H1 (cell line): ENCODE data around the gene ZBTB46. TPM values are rescaled to one million over a fixed set of nuclear protein-coding genes. Genes with fewer than 3 reads are reported as not detected.

Source experiments
- CTCF ChIA-PET: fragments of 300-600 bp; sonication (Branson Sonifier 250); formaldehyde crosslinking; loops from one replicate; lab custom pipeline; 2021; ENCODE audit not compliant: partially characterized antibody; lab: Charles Lee
- POLR2A ChIA-PET: fragments of 300-600 bp; sonication (Branson Sonifier 250); formaldehyde crosslinking; loops from one replicate; lab custom pipeline; 2021; ENCODE audit warnings: inconsistent platforms; ENCODE audit not compliant: partially characterized antibody; lab: Charles Lee
- DNase-seq, 2 experiments: peaks; one replicate each; pipeline versions ENCODE4 v3.0.0 to v3.0.0-alpha.2; 2010 to 2022; ENCODE audit warnings: low spot score in 2 of 2, low read depth in 1 of 2, mixed read lengths in 1 of 2
- FAIRE-seq: peaks from 2 replicates; lab custom pipeline; 2011; peaks lifted over from hg19 to GRCh38; lab: Jason Lieb, UNC
- H2AFZ ChIP-seq: 2 replicates; pipeline ENCODE4 v1.8.1; 2012; ENCODE audit warnings: low read length, inconsistent platforms
- H2AK5ac ChIP-seq: 2 replicates; pipeline ENCODE4 v1.6.1; 2013; ENCODE audit warnings: low read depth, low read length
- H2BK120ac ChIP-seq: replicated peaks from 2 replicates; pipeline ENCODE3; 2013; ENCODE audit warnings: low read depth, low read length, inconsistent platforms
- H2BK12ac ChIP-seq: 2 replicates; pipeline ENCODE4 v1.6.1; 2013; ENCODE audit warnings: low read depth, low read length
- H2BK15ac ChIP-seq: 2 replicates; pipeline ENCODE4 v1.6.1; 2013; ENCODE audit warnings: low read length
- H2BK20ac ChIP-seq: 2 replicates; pipeline ENCODE4 v1.6.1; 2013; ENCODE audit warnings: low read length
- H2BK5ac ChIP-seq: 2 replicates; pipeline ENCODE4 v1.6.1; 2013; ENCODE audit warnings: low read depth, low read length
- H3K14ac ChIP-seq: 2 replicates; pipeline ENCODE4 v1.6.1; 2013; ENCODE audit warnings: inconsistent platforms; ENCODE audit not compliant: insufficient read length
- H3K18ac ChIP-seq: 2 replicates; pipeline ENCODE4 v1.6.1; 2013; ENCODE audit warnings: low read length; ENCODE audit errors: extremely low read depth
- H3K23ac ChIP-seq: 2 replicates; pipeline ENCODE4 v1.6.1; 2013; ENCODE audit warnings: inconsistent platforms; ENCODE audit not compliant: insufficient read length
- H3K23me2 ChIP-seq: 2 replicates; pipeline ENCODE4 v1.6.1; 2013; ENCODE audit warnings: low read depth, low read length
- H3K27ac ChIP-seq: 2 replicates; pipeline ENCODE4 v1.6.1; 2011; ENCODE audit warnings: low read depth, low read length, inconsistent platforms
- H3K27me3 ChIP-seq, 4 experiments: replicated peaks in 1 of 4; 1 replicate in 1 of 4; 2 replicates in 3 of 4; pipeline versions ENCODE4 v1.6.1 to v1.8.1; 2011 to 2013; ENCODE audit warnings: low read length in 3 of 4, mild to moderate bottlenecking in 3 of 4, inconsistent platforms in 2 of 4, mixed read lengths in 2 of 4, moderate library complexity in 1 of 4; ENCODE audit not compliant: control insufficient read depth in 3 of 4, insufficient read depth in 3 of 4; ENCODE audit errors: extremely low read depth in 1 of 4
- H3K36me3 ChIP-seq, 4 experiments: 2 replicates each; pipeline versions ENCODE4 v1.6.1 to v1.8.1; 2011 to 2013; ENCODE audit warnings: mild to moderate bottlenecking in 4 of 4, low read length in 3 of 4, moderate library complexity in 2 of 4, control low read depth in 1 of 4, inconsistent platforms in 1 of 4; ENCODE audit not compliant: insufficient read depth in 4 of 4, control insufficient read depth in 2 of 4
- H3K4ac ChIP-seq: replicated peaks from 2 replicates; pipeline ENCODE3; 2013; ENCODE audit warnings: low read length, low read depth, mixed read lengths, inconsistent platforms; ENCODE audit not compliant: insufficient read length
- H3K4me1 ChIP-seq, 4 experiments: replicated peaks in 1 of 4; 1 replicate in 1 of 4; 2 replicates in 3 of 4; pipeline versions ENCODE4 v1.6.1 to v1.8.1; 2011 to 2013; ENCODE audit warnings: low read length in 3 of 4, inconsistent platforms in 2 of 4, mixed read lengths in 1 of 4; ENCODE audit not compliant: insufficient read depth in 4 of 4, control insufficient read depth in 3 of 4
- H3K4me2 ChIP-seq, 2 experiments: 2 replicates each; pipeline versions ENCODE4 v1.6.1 to v1.8.1; 2011 to 2013; ENCODE audit warnings: low read depth in 2 of 2, low read length in 2 of 2, control low read depth in 1 of 2, inconsistent platforms in 1 of 2, mild to moderate bottlenecking in 1 of 2; ENCODE audit not compliant: insufficient read depth in 1 of 2
- H3K4me3 ChIP-seq, 4 experiments: fragments of 200-600, 300-600 bp in 1 of 4; sonication (generic), shearing (Covaris generic), sonication (Bioruptor Twin) in 1 of 4; 2 replicates each; pipeline versions ENCODE4 v1.5.1 to v1.8.1; 2011 to 2016; ENCODE audit warnings: low read length in 4 of 4, low read depth in 3 of 4, control low read depth in 2 of 4, inconsistent platforms in 2 of 4, mild to moderate bottlenecking in 2 of 4, mixed read lengths in 1 of 4, moderate library complexity in 1 of 4; ENCODE audit not compliant: insufficient read depth in 2 of 4; ENCODE audit errors: extremely low read depth in 1 of 4
- H3K56ac ChIP-seq: replicated peaks from 2 replicates; pipeline ENCODE3; 2013; ENCODE audit warnings: low read depth, mild to moderate bottlenecking, mixed read lengths, low read length, inconsistent platforms; ENCODE audit not compliant: insufficient read length
- H3K79me1 ChIP-seq: 2 replicates; pipeline ENCODE4 v1.6.1; 2013; ENCODE audit warnings: low read depth, low read length, control low read depth
- H3K79me2 ChIP-seq, 2 experiments: 2 replicates each; pipeline versions ENCODE4 v1.6.1 to v1.8.1; 2012 to 2013; ENCODE audit warnings: low read length in 2 of 2, mild to moderate bottlenecking in 2 of 2, inconsistent platforms in 1 of 2; ENCODE audit not compliant: insufficient read depth in 2 of 2, control insufficient read depth in 1 of 2
- H3K9ac ChIP-seq, 4 experiments: replicated peaks in 1 of 4; 1 replicate in 1 of 4; 2 replicates in 3 of 4; pipeline versions ENCODE4 v1.6.1 to v1.8.1; 2011 to 2013; ENCODE audit warnings: low read depth in 3 of 4, low read length in 3 of 4, control low read depth in 2 of 4, mild to moderate bottlenecking in 2 of 4, moderate library complexity in 2 of 4, inconsistent platforms in 1 of 4; ENCODE audit errors: extremely low read depth in 1 of 4
- H3K9me3 ChIP-seq, 2 experiments: 2 replicates each; pipeline versions ENCODE4 v1.6.1 to v1.8.1; 2012 to 2013; ENCODE audit warnings: mild to moderate bottlenecking in 2 of 2, moderate library complexity in 2 of 2, control low read depth in 1 of 2, inconsistent platforms in 1 of 2, low read depth in 1 of 2, low read length in 1 of 2, mixed read lengths in 1 of 2; ENCODE audit not compliant: insufficient read depth in 2 of 2
- H4K20me1 ChIP-seq, 2 experiments: replicated peaks in 1 of 2; 2 replicates each; pipeline versions ENCODE3 to v1.8.1; 2011 to 2013; ENCODE audit warnings: inconsistent platforms in 2 of 2, low read length in 2 of 2, mild to moderate bottlenecking in 1 of 2; ENCODE audit not compliant: insufficient read depth in 2 of 2, control insufficient read depth in 1 of 2
- H4K5ac ChIP-seq: 2 replicates; pipeline ENCODE4 v1.6.1; 2013; ENCODE audit warnings: low read length, low read depth, mixed read lengths, inconsistent platforms; ENCODE audit not compliant: insufficient read length
- H4K8ac ChIP-seq: 2 replicates; pipeline ENCODE4 v1.8.0; 2013; ENCODE audit warnings: mild to moderate bottlenecking, moderate library complexity, low read length, inconsistent platforms; ENCODE audit not compliant: insufficient read depth; ENCODE audit errors: extremely low read depth
- H4K91ac ChIP-seq: replicated peaks from 2 replicates; pipeline ENCODE3; 2013; ENCODE audit warnings: low read length, mixed read lengths, inconsistent platforms; ENCODE audit not compliant: insufficient read length
- ATF3 ChIP-seq: IDR thresholded peaks from 2 replicates; pipeline ENCODE4 v1.6.1; 2011; ENCODE audit warnings: low read depth, mild to moderate bottlenecking, low read length; ENCODE audit not compliant: insufficient read depth
- CBX8 ChIP-seq: fragments of 300-800, 300-1000 bp; sonication (generic); IDR thresholded peaks from 2 replicates; pipeline ENCODE4 v1.7.1; 2016; ENCODE audit warnings: low read depth, low read length, borderline replicate concordance
- POLR2AphosphoS5 ChIP-seq: IDR thresholded peaks from 2 replicates; pipeline ENCODE4 v1.6.1; 2011; ENCODE audit warnings: low read depth, low read length
- RXRA ChIP-seq: IDR thresholded peaks from 2 replicates; pipeline ENCODE4 v1.6.1; 2011; ENCODE audit warnings: low read depth, mild to moderate bottlenecking, low read length, moderate library complexity; ENCODE audit not compliant: insufficient read depth
- SIRT6 ChIP-seq: IDR thresholded peaks from one replicate; pipeline ENCODE4 v1.7.1; 2012; ENCODE audit warnings: low read length, inconsistent platforms
- WGBS, 2 experiments: shearing (Covaris generic) in 1 of 2; methylation state at CpG; one replicate each; pipeline versions ENCODE4 v1.1.6 to v1.1.7; 2013 to 2015; ENCODE audit warnings: low lambda C conversion rate in 2 of 2, mixed read lengths in 2 of 2, inconsistent platforms in 1 of 2, low coverage in 1 of 2, missing lambda C conversion rate in 1 of 2; ENCODE audit not compliant: insufficient replicate concordance in 2 of 2, insufficient coverage in 1 of 2, insufficient read length in 1 of 2; ENCODE audit errors: extremely low coverage in 1 of 2, missing lambda C conversion rate in 1 of 2; 5-methylcytosine and 5-hydroxymethylcytosine counted together
- polyA plus RNA-seq, 7 experiments: library from polyadenylated mRNA; depleted of rRNA in 3 of 7; stranded (reverse) in 5 of 7; unstranded in 2 of 7; fragments of >200 nt in 5 of 7; fragments of 200-250 nt in 2 of 7; gene quantifications; 1 replicate in 5 of 7; 2 replicates in 1 of 7; 4 replicates in 1 of 7; pipeline versions ENCODE4 v1.2.1 to v1.2.3, GENCODE V29; 2011 to 2013; ENCODE audit warnings: missing spikeins in 2 of 7, mixed read lengths in 2 of 7
- total RNA-seq: library from RNA; stranded (reverse); fragmentation: NEBNext Ultra II Directional; extraction: Animal tissue kit (Norgen Biotek cat#: 25700); gene quantifications from 2 replicates; pipeline ENCODE4 v1.2.1, GENCODE V29; 2021

Gene ZBTB46
- total and polyA plus RNA-seq, 2 of the 8 experiments (the other 6 are each of a cell fraction or from before 2014, with no cell fraction given): 6.4 to 22.4 TPM

DNA sequence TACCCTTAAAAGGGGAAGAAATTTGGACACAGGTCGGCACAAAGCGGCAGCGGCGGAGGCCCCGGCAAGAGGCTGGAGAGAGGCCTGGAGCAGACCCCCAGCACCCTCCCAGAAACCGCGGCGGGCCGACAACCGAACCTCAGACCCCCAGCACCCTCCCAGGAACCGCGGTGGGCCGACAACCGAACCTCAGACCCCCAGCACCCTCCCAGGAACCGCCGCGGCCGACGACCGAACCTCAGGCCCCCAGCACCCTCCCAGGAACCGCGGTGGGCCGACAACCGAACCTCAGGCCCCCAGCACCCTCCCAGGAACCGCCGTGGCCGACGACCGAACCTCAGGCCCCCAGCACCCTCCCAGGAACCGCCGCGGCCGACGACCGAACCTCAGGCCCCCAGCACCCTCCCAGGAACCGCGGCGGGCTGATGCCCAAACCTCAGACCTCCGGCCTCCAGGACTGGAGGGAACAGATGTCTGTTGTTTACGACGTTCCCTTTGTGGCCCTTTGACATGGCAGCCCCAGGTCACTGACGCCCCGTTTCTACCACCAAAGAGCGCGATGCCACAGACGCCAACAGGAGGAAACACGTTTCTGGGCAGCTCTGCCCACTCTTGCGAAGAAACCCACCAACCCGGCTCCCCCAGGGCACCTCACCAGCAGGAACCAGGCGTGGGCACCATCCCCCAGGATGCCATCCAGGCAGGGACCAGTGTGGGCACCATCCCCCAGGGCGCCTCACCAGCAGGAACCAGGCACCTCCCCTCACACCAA is 28.4 kb downstream of the ZBTB46 start:
- no peak overlapping the region for H2BK15ac ChIP-seq
- no peak for TF ChIP-seq SIRT6
- no peak for TF ChIP-seq POLR2AphosphoS5
- no peak for TF ChIP-seq CBX8
- TF ChIP-seq ATF3: no peak
- no peak for TF ChIP-seq RXRA
- TF ChIP-seq, all 59 proteins: peak for 0
- WGBS, 2 experiments: 96% methylated on average over 33 of the region's 51 CpGs; no CpG with 5 or more reads in 1 of the 2 experiments
- Histone ChIP-seq H3K4me2 (no peak overlapping the region), H2BK120ac (no peak overlapping the region), H4K5ac (no peak overlapping the region), H3K79me2 (peaks cover 0 to 4% of the 10 kb centered on the region in 2 experiments; a peak in 1 of 4 replicates), H3K14ac (no peak overlapping the region), H4K91ac (no peak overlapping the region), H3K9me3 (no peaks in the 10 kb centered on the region), H3K36me3 (0 out of 8 replicates have a peak, but pooled peaks cover 0 to 3% (median 0%) of the 10 kb centered on the region in 4 experiments), H3K56ac (no peak overlapping the region), H3K4me1 (no peaks in the 10 kb centered on the region), H3K27me3 (no peaks in the 10 kb centered on the region), H3K4me3 (no peak overlapping the region), H3K18ac (no peak overlapping the region), H4K20me1 (peaks cover 0 to 7% of the 10 kb centered on the region in 2 experiments), H3K9ac (no peak overlapping the region), H3K4ac (no peak overlapping the region), H3K23ac (no peak overlapping the region), H3K23me2 (0 out of 2 replicates have a peak, but pooled peaks cover 3% of the 10 kb centered on the region), H3K27ac (no peak overlapping the region), H2AK5ac (no peak overlapping the region), H4K8ac (no peak overlapping the region), H2BK12ac (no peak overlapping the region), H3K79me1 (peaks cover 14% of the 10 kb centered on the region; the same call in 1 of the 2 replicates), H2BK5ac (no peak overlapping the region), H2AFZ (no peak overlapping the region), H2BK20ac (no peak overlapping the region)
- FAIRE-seq (no peak), DNase-seq (no peak)
- ChIA-PET POLR2A (no interaction called here), CTCF (interaction anchor here (1.6 to 3.5 kb wide), 2 partner anchors 17 to 24 kb away, joined by 3 to 34 read pairs; no protein-coding TSS in a partner anchor)
